Measurements from ENCODE around the gene TK2.

- TF ChIP-seq CTCF (IDR thresholded peaks at IDR 0.05; ENCODE audit: insufficient read depth, low read length, poor library complexity, severe bottlenecking) (no peak), EZH2phosphoT487 (conservative IDR thresholded peaks at IDR 0.05; ENCODE audit: low read length) (no peak)
These were observed 35.7 kb upstream of the TK2 start for GRCh38 chr16:66585481-66586239.
